Activated CD4-positive, alpha-beta T cell treated with anti-CD3 and anti-CD28 coated beads, Interleukin-2, amount 50 U/mL, for 1 hour (primary cell): Measurements from ENCODE around the gene AK8.

Experiments
- DNase-seq: peaks from one replicate; pipeline ENCODE4 v3.0.0-alpha.2; 2020

AK8 gene

GRCh38 chr9:132769906-132770769, 107.9 kb downstream of the AK8 start:
- DNase-seq = peak; percentile 51

GRCh38 chr9:132768932-132769905, 108.9 kb downstream of the AK8 start:
- peak; percentile 63 for DNase-seq

- no peak for DNase-seq
Observed at GRCh38 chr9:132763574-132763973, 114.5 kb downstream of the AK8 start.

GRCh38 chr9:132762896-132763295, 115.2 kb downstream of the AK8 start:
- DNase-seq = no peak

- no peak for DNase-seq
Observed at GRCh38 chr9:132761602-132762001, 116.5 kb downstream of the AK8 start.

GRCh38 chr9:132760057-132760456, 118.0 kb downstream of the AK8 start:
- no peak for DNase-seq

GRCh38 chr9:132757016-132757415, 121.1 kb downstream of the AK8 start:
- DNase-seq = no peak

GRCh38 chr9:132756214-132756845, 121.8 kb downstream of the AK8 start:
- no peak for DNase-seq

GRCh38 chr9:132755096-132755495, 123.0 kb downstream of the AK8 start:
- DNase-seq = no peak

GRCh38 chr9:132754236-132754635, 123.8 kb downstream of the AK8 start:
- no peak for DNase-seq

- no peak for DNase-seq
Observed at GRCh38 chr9:132753593-132753880, 124.5 kb downstream of the AK8 start.

GRCh38 chr9:132752877-132753592, 125.0 kb downstream of the AK8 start:
- no peak for DNase-seq

GRCh38 chr9:132750668-132751067, 127.4 kb downstream of the AK8 start:
- DNase-seq = no peak

- no peak for DNase-seq
Observed at GRCh38 chr9:132749306-132749705, 128.8 kb downstream of the AK8 start.

GRCh38 chr9:132748450-132748849, 129.6 kb downstream of the AK8 start:
- no peak for DNase-seq

- no peak for DNase-seq
Observed at GRCh38 chr9:132745756-132746709, 132.1 kb downstream of the AK8 start.

- no peak for DNase-seq
Observed at GRCh38 chr9:132744881-132745755, 133.0 kb downstream of the AK8 start.

GRCh38 chr9:132743931-132744479, 134.1 kb downstream of the AK8 start:
- no peak for DNase-seq

- no peak for DNase-seq
Observed at GRCh38 chr9:132742821-132743311, 135.2 kb downstream of the AK8 start.
